ENCODE results near the gene CRYBB3. TPM values are rescaled to one million over a fixed set of nuclear protein-coding genes. Genes with fewer than 3 reads are reported as not detected.

The CRYBB3 gene
- total and polyA plus RNA-seq, 2 donors (not counting 3 experiments of a cell fraction or from before 2014, with no cell fraction given): 0.59 to 1.2 TPM

- intact Hi-C loops (cut with micrococcal nuclease): no loop called here
- Histone ChIP-seq H3K27me3 (ENCODE audit: control insufficient read depth in 2 of 2, insufficient read depth in 2 of 2, low read length in 2 of 2) (no peaks in the 10 kb centered on the region), H3K4me3 (replicated peaks in 1 of 3; ENCODE audit: insufficient read depth in 1 of 3, low read depth in 1 of 3, low read length in 3 of 3) (no peak overlapping the region), H3K4me1 (ENCODE audit: control insufficient read depth, extremely low read depth, insufficient read depth, low read length) (no peaks in the 10 kb centered on the region), H3K9me3 (replicated peaks; ENCODE audit: control insufficient read depth, insufficient read depth, low read length) (no peaks in the 10 kb centered on the region), H3K79me2 (ENCODE audit: control insufficient read depth, insufficient read depth, low read length) (no peaks in the 10 kb centered on the region), H3K27ac (ENCODE audit: insufficient read depth, low read depth, low read length) (no peak overlapping the region), H3K9me1 (replicated peaks; ENCODE audit: control insufficient read depth, extremely low read depth, insufficient read depth, low read length) (no peaks in the 10 kb centered on the region), H3K36me3 (ENCODE audit: control insufficient read depth in 2 of 2, extremely low read depth in 1 of 2, insufficient read depth in 2 of 2, low read length in 2 of 2) (peaks cover 18 to 35% of the 10 kb centered on the region in 2 experiments), H2AFZ (ENCODE audit: low read depth, low read length) (no peak overlapping the region), H3K9ac (replicated peaks; ENCODE audit: extremely low read depth, insufficient read depth, low read length) (no peak overlapping the region), H4K20me1 (replicated peaks; ENCODE audit: control insufficient read depth, extremely low read depth, insufficient read depth, low read length) (no peaks in the 10 kb centered on the region), H3K4me2 (ENCODE audit: insufficient read depth, low read length) (no peak overlapping the region)
- TF ChIP-seq JUN (IDR thresholded peaks at IDR 0.05; ENCODE audit: borderline replicate concordance, insufficient read depth, insufficient read length, low read depth): no peak
- no peak for TF ChIP-seq POLR2AphosphoS5 (IDR thresholded peaks at IDR 0.05; ENCODE audit: insufficient read depth, low read depth, low read length)
- TF ChIP-seq GATA2 (IDR thresholded peaks at IDR 0.05; ENCODE audit: insufficient read depth, insufficient read length, low read depth, low read length): no peak
- TF ChIP-seq POLR2A (IDR thresholded peaks at IDR 0.05; ENCODE audit: low read depth, low read length): no peak
- no peak for TF ChIP-seq MYC (IDR thresholded peaks at IDR 0.05; ENCODE audit: low read depth, low read length)
- no peak for TF ChIP-seq EZH2 (IDR thresholded peaks at IDR 0.05; ENCODE audit: borderline replicate concordance, low read depth, low read length, severe bottlenecking)
- TF ChIP-seq MAX (IDR thresholded peaks at IDR 0.05; ENCODE audit: insufficient read depth, insufficient read length): no peak
- TF ChIP-seq CTCF (IDR thresholded peaks at IDR 0.05; ENCODE audit: extremely low read depth in 1 of 2, insufficient read depth in 1 of 2, low read depth in 1 of 2, low read length in 2 of 2): no peak
- TF ChIP-seq FOS (IDR thresholded peaks at IDR 0.05; ENCODE audit: borderline replicate concordance, insufficient read depth, low read length): no peak
- no TSS peak for BruUV-seq (replicated peaks)
- no peak for DNase-seq (ENCODE audit: low read depth, low spot score)
- ChIA-PET CTCF (interaction anchor here (1.2 to 5.3 kb wide), 3 partner anchors 26 to 93 kb away, joined by 3 to 24 read pairs (median 8); no protein-coding TSS in a partner anchor), POLR2A (no interaction called here)
- dilution Hi-C loops (cut with MboI; ENCODE audit: extremely low pct_ligation_motif_present, low sequenced_read_pairs): no loop called here
- FAIRE-seq: no peak
Observed at GRCh38 chr22:25174888-25175411, 24.7 kb upstream of the CRYBB3 start.

Data from endothelial cell of umbilical vein (primary cell).